K562 (cell line): ENCODE data around the gene KCP. TPM values are rescaled to one million over a fixed set of nuclear protein-coding genes. Genes with fewer than 3 reads are reported as not detected.

Experiments
- ATF7 ChIP-seq: fragments of 450-650 bp; IDR thresholded peaks from 2 replicates; pipeline ENCODE4 v1.7.1; 2014; ENCODE audit warnings: mild to moderate bottlenecking, moderate library complexity
- BRCA1 ChIP-seq, 2 experiments: fragments of 450-650 bp in 1 of 2; sonication (generic) in 1 of 2; formaldehyde crosslinking in 1 of 2; IDR thresholded peaks; 2 replicates each; pipeline versions ENCODE4 v1.5.0 to v1.6.1; 2017 to 2020; ENCODE audit warnings: mild to moderate bottlenecking in 1 of 2, missing genetic modification reagents in 1 of 2
- CBX1 ChIP-seq: sonication (generic); IDR thresholded peaks from 2 replicates; pipeline ENCODE4 v1.6.1; 2016; ENCODE audit warnings: antibody characterized with exemption, low read depth, mild to moderate bottlenecking
- CTBP1 ChIP-seq: fragments of 450-650 bp; IDR thresholded peaks from 2 replicates; pipeline ENCODE4 v1.6.1; 2016; ENCODE audit warnings: borderline replicate concordance
- DLX4 ChIP-seq: fragments of 250-450 bp; sonication (Bioruptor Pico); IDR thresholded peaks from 2 replicates; pipeline ENCODE4 v1.6.1; 2021; ENCODE audit warnings: mild to moderate bottlenecking
- ETV5 ChIP-seq: sonication (generic); formaldehyde crosslinking; IDR thresholded peaks from 2 replicates; pipeline ENCODE4 v1.4.0; 2020; ENCODE audit warnings: low read depth, mild to moderate bottlenecking, missing genetic modification reagents
- HDGF ChIP-seq: fragments of 450-650 bp; IDR thresholded peaks from 2 replicates; pipeline ENCODE4 v1.6.1; 2016
- JUN ChIP-seq, 2 experiments: sonication (generic) in 1 of 2; formaldehyde crosslinking in 1 of 2; IDR thresholded peaks; 2 replicates each; pipeline versions ENCODE4 v1.6.1 to v1.8.0; 2012 to 2022; ENCODE audit warnings: borderline replicate concordance in 2 of 2, mild to moderate bottlenecking in 2 of 2, improper control_type of control experiment in 1 of 2, low read depth in 1 of 2, low read length in 1 of 2, missing genetic modification reagents in 1 of 2
- JUND ChIP-seq, 2 experiments: IDR thresholded peaks; 2 replicates in 1 of 2; 3 replicates in 1 of 2; pipeline ENCODE4 v1.6.1; 2011; ENCODE audit warnings: borderline replicate concordance in 2 of 2, low read depth in 2 of 2, low read length in 2 of 2, improper control_type of control experiment in 1 of 2, missing biosample characterization in 1 of 2, missing genetic modification characterization in 1 of 2, missing genetic modification reagents in 1 of 2
- LARP7 ChIP-seq: fragments of 450-650 bp; IDR thresholded peaks from 2 replicates; pipeline ENCODE4 v1.6.1; 2016
- PREB ChIP-seq: sonication (generic); formaldehyde crosslinking; IDR thresholded peaks from 2 replicates; pipeline ENCODE4 v1.8.1; 2023; ENCODE audit warnings: mild to moderate bottlenecking, missing genetic modification reagents
- SMAD3 ChIP-seq: fragments of 450-650 bp; formaldehyde crosslinking; conservative IDR thresholded peaks from 2 replicates; pipeline ENCODE4 v1.4.0; 2020; ENCODE audit warnings: mild to moderate bottlenecking
- SMAD4 ChIP-seq: fragments of 250-450 bp; sonication (Bioruptor Pico); conservative IDR thresholded peaks from 2 replicates; pipeline ENCODE4 v1.8.0; 2021; ENCODE audit warnings: inconsistent platforms, mild to moderate bottlenecking, moderate library complexity
- SRF ChIP-seq, 2 experiments: fragments of 250-450, 450-650 bp in 1 of 2; sonication (Bioruptor Pico) in 1 of 2; sonication (generic) in 1 of 2; formaldehyde crosslinking; IDR thresholded peaks; 2 replicates each; pipeline versions ENCODE4 v1.5.0 to v1.5.1; 2020 to 2022; ENCODE audit warnings: mild to moderate bottlenecking in 1 of 2, missing genetic modification reagents in 1 of 2
- SRSF9 ChIP-seq: fragments of 200-400 bp; formaldehyde crosslinking; IDR thresholded peaks from 2 replicates; pipeline ENCODE4 v1.6.1; 2017; ENCODE audit warnings: low read depth, low read length, borderline replicate concordance
- STAT5A ChIP-seq: IDR thresholded peaks from 2 replicates; pipeline ENCODE4 v1.6.1; 2012; ENCODE audit warnings: low read length, inconsistent platforms, borderline replicate concordance
- TAL1 ChIP-seq: fragments of 450-650 bp; IDR thresholded peaks from 2 replicates; pipeline ENCODE4 v1.6.1; 2016; ENCODE audit warnings: mild to moderate bottlenecking
- TBP ChIP-seq: optimal IDR thresholded peaks from 2 replicates; pipeline ENCODE3; 2011; ENCODE audit warnings: low read depth, low read length, improper control_type of control experiment
- TEAD4 ChIP-seq, 2 experiments: sonication (generic) in 1 of 2; formaldehyde crosslinking in 1 of 2; IDR thresholded peaks; 2 replicates each; pipeline versions ENCODE4 v1.6.1 to v1.8.0; 2012 to 2022; ENCODE audit warnings: borderline replicate concordance in 1 of 2, inconsistent platforms in 1 of 2, low read length in 1 of 2, mild to moderate bottlenecking in 1 of 2, missing genetic modification reagents in 1 of 2
- USF1 ChIP-seq: sonication (generic); formaldehyde crosslinking; IDR thresholded peaks from 2 replicates; pipeline ENCODE4 v1.9.0; 2022; ENCODE audit warnings: mild to moderate bottlenecking, missing genetic modification reagents
- ZBTB9 ChIP-seq: fragments of 450-650 bp; formaldehyde crosslinking; IDR thresholded peaks from 2 replicates; pipeline ENCODE4 v1.4.0; 2020; ENCODE audit warnings: mild to moderate bottlenecking, moderate library complexity
- ZNF165 ChIP-seq: fragments of 250-450 bp; sonication (Bioruptor Pico); IDR thresholded peaks from 2 replicates; pipeline ENCODE4 v1.4.0; 2020; ENCODE audit warnings: borderline replicate concordance
- ZNF224 ChIP-seq: sonication (generic); formaldehyde crosslinking; IDR thresholded peaks from 2 replicates; pipeline ENCODE4 v1.8.0; 2022; ENCODE audit warnings: mild to moderate bottlenecking, missing genetic modification reagents
- polyA plus RNA-seq, 8 experiments: library from polyadenylated mRNA; depleted of rRNA in 4 of 8; stranded (reverse) in 5 of 8; unstranded in 3 of 8; fragments of >200 nt; fragmentation: Nextera tagmentation in 2 of 8; fragmentation: Illumina TruSeq in 1 of 8; extraction: Ambion mirVana in 2 of 8; extraction: Trizol in 1 of 8; gene quantifications; 2 replicates each; pipeline versions ENCODE4 v1.2.1 to v1.2.3, GENCODE V29; 2011 to 2014; ENCODE audit warnings: inconsistent platforms in 1 of 8, missing spikeins in 1 of 8
- total RNA-seq, 7 experiments: library from RNA; depleted of rRNA in 6 of 7; stranded (reverse); fragments of >200 nt in 6 of 7; fragmentation: Illumina TruSeq in 2 of 7; extraction: Trizol in 2 of 7; gene quantifications; 2 replicates each; pipeline versions ENCODE4 v1.2.1 to v1.2.3, GENCODE V29; 2011 to 2021; ENCODE audit warnings: low replicate concordance in 1 of 7

KCP gene
- total and polyA plus RNA-seq, 9 of the 15 experiments (the other 6 are each of a cell fraction or from before 2014, with no cell fraction given), result 0.06 to 0.17 (median 0.12) TPM; not detected in 3

- no peak for TF ChIP-seq PREB (CRISPR knock-in tag)
- TF ChIP-seq JUND (IDR thresholded peaks at IDR 0.05; ENCODE audit: borderline replicate concordance, low read depth, low read length), result peak; percentile 88
- TF ChIP-seq JUND (tag; IDR thresholded peaks at IDR 0.05; ENCODE audit: borderline replicate concordance, low read depth, low read length), result peak; percentile 72; the same call in 1 of the 3 replicates
- no peak for TF ChIP-seq SRSF9
- 0 out of 2 replicates have a peak, but pooled peaks have one; percentile 12 for TF ChIP-seq USF1 (CRISPR knock-in tag)
- 0 out of 2 replicates have a peak, but pooled peaks have one; percentile 13 for TF ChIP-seq ZNF224 (CRISPR knock-in tag)
- peak; percentile 38; the same call in 1 of the 2 replicates for TF ChIP-seq CTBP1
- 0 out of 2 replicates have a peak, but pooled peaks have one; percentile 4 for TF ChIP-seq CBX1
- no peak for TF ChIP-seq STAT5A
- 0 out of 2 replicates have a peak, but pooled peaks have one; percentile 4 for TF ChIP-seq TAL1
- no peak for TF ChIP-seq SRF (CRISPR knock-in tag; IDR thresholded peaks at IDR 0.05)
- TF ChIP-seq DLX4 (CRISPR knock-in tag), result no peak
- no peak for TF ChIP-seq ZBTB9
- no peak for TF ChIP-seq ZNF165 (CRISPR knock-in tag)
- TF ChIP-seq ATF7, result peak; percentile 17; the same call in 1 of the 2 replicates
- no peak for TF ChIP-seq SMAD3 (CRISPR knock-in tag)
- TF ChIP-seq ETV5 (CRISPR knock-in tag), result no peak
- no peak for TF ChIP-seq HDGF
- no peak for TF ChIP-seq TBP
- 0 out of 2 replicates have a peak, but pooled peaks have one; percentile 48 for TF ChIP-seq LARP7
- TF ChIP-seq SMAD4, result peak; percentile 30; the same call in 1 of the 2 replicates
- TF ChIP-seq JUN (IDR thresholded peaks at IDR 0.05; ENCODE audit: borderline replicate concordance, low read depth, low read length), result peak; percentile 79; the same call in 1 of the 2 replicates
- TF ChIP-seq JUN (CRISPR knock-in tag; IDR thresholded peaks at IDR 0.05; ENCODE audit: borderline replicate concordance), result no peak
- TF ChIP-seq BRCA1 (IDR thresholded peaks at IDR 0.05), result no peak
- no peak for TF ChIP-seq BRCA1 (CRISPR knock-in tag; IDR thresholded peaks at IDR 0.05)
- TF ChIP-seq TEAD4 (IDR thresholded peaks at IDR 0.05; ENCODE audit: low read length), result peak; percentile 16; the same call in 1 of the 2 replicates
- TF ChIP-seq TEAD4 (CRISPR knock-in tag; IDR thresholded peaks at IDR 0.05; ENCODE audit: borderline replicate concordance), result 0 out of 2 replicates have a peak, but pooled peaks have one; percentile 36
Observed at GRCh38 chr7:128829391-128830166, 80.9 kb downstream of the KCP start (continued).
